ENCODE data around the gene ALDH6A1. TPM values are rescaled to one million over a fixed set of nuclear protein-coding genes. Genes with fewer than 3 reads are reported as not detected.

Gene ALDH6A1
- total and polyA plus RNA-seq, 2 of the 13 experiments (the other 11 are each of a cell fraction or from before 2014, with no cell fraction given) = 26.9 to 49.9 TPM

DNA sequence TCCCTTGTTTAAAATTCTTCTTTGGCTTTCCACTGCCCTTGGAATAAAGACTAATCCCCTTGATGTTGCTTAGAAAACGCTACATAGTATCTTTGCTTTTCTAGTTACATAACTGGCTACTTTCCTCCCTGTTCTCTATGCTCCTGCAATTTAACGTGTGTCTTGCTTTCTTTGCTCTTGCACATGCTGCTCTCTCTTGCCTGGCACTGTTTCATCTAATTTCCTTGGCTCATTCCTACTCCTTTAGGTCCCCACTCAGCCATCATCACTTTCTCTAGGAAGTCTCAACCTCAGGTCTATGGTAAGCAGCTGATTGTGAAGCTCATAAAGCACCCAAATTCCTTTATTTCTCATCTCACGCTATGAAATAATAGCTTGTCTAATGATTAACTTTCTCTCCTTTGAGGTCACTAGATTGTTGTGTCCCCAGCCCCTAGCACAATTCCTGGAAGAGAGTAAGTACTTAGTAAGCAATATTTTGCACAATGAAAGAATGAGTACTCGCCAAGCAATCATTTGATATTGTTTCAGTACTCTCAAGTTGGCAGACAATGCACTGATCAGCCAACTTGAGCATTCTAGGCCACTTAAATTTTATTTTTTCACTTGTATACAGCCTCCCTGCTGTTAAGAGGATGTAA is 3.3 kb downstream of the ALDH6A1 start (continued):
- TF ChIP-seq, protein P1, sequence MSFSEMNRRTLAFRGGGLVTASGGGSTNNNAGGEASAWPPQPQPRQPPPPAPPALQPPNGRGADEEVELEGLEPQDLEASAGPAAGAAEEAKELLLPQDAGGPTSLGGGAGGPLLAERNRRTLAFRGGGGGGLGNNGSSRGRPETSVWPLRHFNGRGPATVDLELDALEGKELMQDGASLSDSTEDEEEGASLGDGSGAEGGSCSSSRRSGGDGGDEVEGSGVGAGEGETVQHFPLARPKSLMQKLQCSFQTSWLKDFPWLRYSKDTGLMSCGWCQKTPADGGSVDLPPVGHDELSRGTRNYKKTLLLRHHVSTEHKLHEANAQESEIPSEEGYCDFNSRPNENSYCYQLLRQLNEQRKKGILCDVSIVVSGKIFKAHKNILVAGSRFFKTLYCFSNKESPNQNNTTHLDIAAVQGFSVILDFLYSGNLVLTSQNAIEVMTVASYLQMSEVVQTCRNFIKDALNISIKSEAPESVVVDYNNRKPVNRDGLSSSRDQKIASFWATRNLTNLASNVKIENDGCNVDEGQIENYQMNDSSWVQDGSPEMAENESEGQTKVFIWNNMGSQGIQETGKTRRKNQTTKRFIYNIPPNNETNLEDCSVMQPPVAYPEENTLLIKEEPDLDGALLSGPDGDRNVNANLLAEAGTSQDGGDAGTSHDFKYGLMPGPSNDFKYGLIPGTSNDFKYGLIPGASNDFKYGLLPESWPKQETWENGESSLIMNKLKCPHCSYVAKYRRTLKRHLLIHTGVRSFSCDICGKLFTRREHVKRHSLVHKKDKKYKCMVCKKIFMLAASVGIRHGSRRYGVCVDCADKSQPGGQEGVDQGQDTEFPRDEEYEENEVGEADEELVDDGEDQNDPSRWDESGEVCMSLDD (CRISPR knock-in tag; IDR thresholded peaks at IDR 0.05; ENCODE audit: borderline replicate concordance) = no peak
- TF ChIP-seq ZFP41 (CRISPR knock-in tag; IDR thresholded peaks at IDR 0.05; ENCODE audit: borderline replicate concordance) = no peak
- TF ChIP-seq ZNF841 (CRISPR knock-in tag; IDR thresholded peaks at IDR 0.05; ENCODE audit: borderline replicate concordance) = no peak
- TF ChIP-seq RFXANK (CRISPR knock-in tag; IDR thresholded peaks at IDR 0.05) = no peak
- TF ChIP-seq REPIN1 (CRISPR knock-in tag; IDR thresholded peaks at IDR 0.05; ENCODE audit: borderline replicate concordance, low read depth) = no peak
- TF ChIP-seq IKZF4 (CRISPR knock-in tag; IDR thresholded peaks at IDR 0.05; ENCODE audit: borderline replicate concordance, low read depth, not compliant biosample characterization) = no peak
- TF ChIP-seq PHB2 (IDR thresholded peaks at IDR 0.05; ENCODE audit: partially characterized antibody) = no peak
- TF ChIP-seq SNAPC2 (CRISPR knock-in tag; IDR thresholded peaks at IDR 0.05) = no peak
- TF ChIP-seq, protein P2, sequence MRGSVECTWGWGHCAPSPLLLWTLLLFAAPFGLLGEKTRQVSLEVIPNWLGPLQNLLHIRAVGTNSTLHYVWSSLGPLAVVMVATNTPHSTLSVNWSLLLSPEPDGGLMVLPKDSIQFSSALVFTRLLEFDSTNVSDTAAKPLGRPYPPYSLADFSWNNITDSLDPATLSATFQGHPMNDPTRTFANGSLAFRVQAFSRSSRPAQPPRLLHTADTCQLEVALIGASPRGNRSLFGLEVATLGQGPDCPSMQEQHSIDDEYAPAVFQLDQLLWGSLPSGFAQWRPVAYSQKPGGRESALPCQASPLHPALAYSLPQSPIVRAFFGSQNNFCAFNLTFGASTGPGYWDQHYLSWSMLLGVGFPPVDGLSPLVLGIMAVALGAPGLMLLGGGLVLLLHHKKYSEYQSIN (CRISPR knock-in tag; IDR thresholded peaks at IDR 0.05; ENCODE audit: borderline replicate concordance) = no peak
- no peak for TF ChIP-seq ZNF546 (CRISPR knock-in tag; conservative IDR thresholded peaks at IDR 0.05)
- TF ChIP-seq, protein P3, sequence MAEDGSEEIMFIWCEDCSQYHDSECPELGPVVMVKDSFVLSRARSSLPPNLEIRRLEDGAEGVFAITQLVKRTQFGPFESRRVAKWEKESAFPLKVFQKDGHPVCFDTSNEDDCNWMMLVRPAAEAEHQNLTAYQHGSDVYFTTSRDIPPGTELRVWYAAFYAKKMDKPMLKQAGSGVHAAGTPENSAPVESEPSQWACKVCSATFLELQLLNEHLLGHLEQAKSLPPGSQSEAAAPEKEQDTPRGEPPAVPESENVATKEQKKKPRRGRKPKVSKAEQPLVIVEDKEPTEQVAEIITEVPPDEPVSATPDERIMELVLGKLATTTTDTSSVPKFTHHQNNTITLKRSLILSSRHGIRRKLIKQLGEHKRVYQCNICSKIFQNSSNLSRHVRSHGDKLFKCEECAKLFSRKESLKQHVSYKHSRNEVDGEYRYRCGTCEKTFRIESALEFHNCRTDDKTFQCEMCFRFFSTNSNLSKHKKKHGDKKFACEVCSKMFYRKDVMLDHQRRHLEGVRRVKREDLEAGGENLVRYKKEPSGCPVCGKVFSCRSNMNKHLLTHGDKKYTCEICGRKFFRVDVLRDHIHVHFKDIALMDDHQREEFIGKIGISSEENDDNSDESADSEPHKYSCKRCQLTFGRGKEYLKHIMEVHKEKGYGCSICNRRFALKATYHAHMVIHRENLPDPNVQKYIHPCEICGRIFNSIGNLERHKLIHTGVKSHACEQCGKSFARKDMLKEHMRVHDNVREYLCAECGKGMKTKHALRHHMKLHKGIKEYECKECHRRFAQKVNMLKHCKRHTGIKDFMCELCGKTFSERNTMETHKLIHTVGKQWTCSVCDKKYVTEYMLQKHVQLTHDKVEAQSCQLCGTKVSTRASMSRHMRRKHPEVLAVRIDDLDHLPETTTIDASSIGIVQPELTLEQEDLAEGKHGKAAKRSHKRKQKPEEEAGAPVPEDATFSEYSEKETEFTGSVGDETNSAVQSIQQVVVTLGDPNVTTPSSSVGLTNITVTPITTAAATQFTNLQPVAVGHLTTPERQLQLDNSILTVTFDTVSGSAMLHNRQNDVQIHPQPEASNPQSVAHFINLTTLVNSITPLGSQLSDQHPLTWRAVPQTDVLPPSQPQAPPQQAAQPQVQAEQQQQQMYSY (CRISPR knock-in tag; IDR thresholded peaks at IDR 0.05) = no peak
- TF ChIP-seq, protein P4, sequence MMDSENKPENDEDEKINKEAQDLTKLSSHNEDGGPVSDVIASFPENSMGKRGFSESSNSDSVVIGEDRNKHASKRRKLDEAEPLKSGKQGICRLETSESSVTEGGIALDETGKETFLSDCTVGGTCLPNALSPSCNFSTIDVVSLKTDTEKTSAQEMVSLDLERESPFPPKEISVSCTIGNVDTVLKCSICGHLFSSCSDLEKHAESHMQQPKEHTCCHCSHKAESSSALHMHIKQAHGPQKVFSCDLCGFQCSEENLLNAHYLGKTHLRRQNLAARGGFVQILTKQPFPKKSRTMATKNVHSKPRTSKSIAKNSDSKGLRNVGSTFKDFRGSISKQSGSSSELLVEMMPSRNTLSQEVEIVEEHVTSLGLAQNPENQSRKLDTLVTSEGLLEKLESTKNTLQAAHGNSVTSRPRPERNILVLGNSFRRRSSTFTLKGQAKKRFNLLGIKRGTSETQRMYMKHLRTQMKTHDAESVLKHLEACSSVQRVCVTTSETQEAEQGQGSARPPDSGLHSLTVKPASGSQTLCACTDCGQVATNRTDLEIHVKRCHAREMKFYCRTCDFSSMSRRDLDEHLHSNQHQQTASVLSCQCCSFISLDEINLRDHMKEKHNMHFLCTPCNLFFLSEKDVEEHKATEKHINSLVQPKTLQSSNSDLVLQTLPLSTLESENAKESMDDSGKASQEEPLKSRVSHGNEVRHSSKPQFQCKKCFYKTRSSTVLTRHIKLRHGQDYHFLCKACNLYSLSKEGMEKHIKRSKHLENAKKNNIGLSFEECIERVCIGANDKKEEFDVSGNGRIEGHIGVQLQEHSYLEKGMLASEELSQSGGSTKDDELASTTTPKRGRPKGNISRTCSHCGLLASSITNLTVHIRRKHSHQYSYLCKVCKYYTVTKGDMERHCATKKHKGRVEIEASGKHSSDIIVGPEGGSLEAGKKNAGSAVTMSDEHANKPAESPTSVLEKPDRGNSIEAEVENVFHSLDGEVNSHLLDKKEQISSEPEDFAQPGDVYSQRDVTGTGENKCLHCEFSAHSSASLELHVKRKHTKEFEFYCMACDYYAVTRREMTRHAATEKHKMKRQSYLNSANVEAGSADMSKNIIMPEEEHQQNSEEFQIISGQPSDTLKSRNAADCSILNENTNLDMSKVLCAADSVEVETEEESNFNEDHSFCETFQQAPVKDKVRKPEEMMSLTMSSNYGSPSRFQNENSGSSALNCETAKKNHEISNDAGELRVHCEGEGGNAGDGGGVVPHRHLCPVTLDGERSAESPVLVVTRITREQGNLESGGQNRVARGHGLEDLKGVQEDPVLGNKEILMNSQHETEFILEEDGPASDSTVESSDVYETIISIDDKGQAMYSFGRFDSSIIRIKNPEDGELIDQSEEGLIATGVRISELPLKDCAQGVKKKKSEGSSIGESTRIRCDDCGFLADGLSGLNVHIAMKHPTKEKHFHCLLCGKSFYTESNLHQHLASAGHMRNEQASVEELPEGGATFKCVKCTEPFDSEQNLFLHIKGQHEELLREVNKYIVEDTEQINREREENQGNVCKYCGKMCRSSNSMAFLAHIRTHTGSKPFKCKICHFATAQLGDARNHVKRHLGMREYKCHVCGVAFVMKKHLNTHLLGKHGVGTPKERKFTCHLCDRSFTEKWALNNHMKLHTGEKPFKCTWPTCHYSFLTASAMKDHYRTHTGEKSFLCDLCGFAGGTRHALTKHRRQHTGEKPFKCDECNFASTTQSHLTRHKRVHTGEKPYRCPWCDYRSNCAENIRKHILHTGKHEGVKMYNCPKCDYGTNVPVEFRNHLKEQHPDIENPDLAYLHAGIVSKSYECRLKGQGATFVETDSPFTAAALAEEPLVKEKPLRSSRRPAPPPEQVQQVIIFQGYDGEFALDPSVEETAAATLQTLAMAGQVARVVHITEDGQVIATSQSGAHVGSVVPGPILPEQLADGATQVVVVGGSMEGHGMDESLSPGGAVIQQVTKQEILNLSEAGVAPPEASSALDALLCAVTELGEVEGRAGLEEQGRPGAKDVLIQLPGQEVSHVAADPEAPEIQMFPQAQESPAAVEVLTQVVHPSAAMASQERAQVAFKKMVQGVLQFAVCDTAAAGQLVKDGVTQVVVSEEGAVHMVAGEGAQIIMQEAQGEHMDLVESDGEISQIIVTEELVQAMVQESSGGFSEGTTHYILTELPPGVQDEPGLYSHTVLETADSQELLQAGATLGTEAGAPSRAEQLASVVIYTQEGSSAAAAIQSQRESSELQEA (CRISPR knock-in tag; IDR thresholded peaks at IDR 0.05; ENCODE audit: not compliant biosample characterization) = no peak

All from HepG2 (cell line).